ENCODE data around the gene ADGRG6. TPM values are rescaled to one million over a fixed set of nuclear protein-coding genes. Genes with fewer than 3 reads are reported as not detected.
"Not testable (repeated sequence)": the region's sequence is repeated elsewhere in the genome, so short reads cannot be mapped to it uniquely, and the experiment has no call there.

The ADGRG6 gene
- polyA plus RNA-seq, 3 donors = 25.8 to 36.5 (median 28.8) TPM

DNA sequence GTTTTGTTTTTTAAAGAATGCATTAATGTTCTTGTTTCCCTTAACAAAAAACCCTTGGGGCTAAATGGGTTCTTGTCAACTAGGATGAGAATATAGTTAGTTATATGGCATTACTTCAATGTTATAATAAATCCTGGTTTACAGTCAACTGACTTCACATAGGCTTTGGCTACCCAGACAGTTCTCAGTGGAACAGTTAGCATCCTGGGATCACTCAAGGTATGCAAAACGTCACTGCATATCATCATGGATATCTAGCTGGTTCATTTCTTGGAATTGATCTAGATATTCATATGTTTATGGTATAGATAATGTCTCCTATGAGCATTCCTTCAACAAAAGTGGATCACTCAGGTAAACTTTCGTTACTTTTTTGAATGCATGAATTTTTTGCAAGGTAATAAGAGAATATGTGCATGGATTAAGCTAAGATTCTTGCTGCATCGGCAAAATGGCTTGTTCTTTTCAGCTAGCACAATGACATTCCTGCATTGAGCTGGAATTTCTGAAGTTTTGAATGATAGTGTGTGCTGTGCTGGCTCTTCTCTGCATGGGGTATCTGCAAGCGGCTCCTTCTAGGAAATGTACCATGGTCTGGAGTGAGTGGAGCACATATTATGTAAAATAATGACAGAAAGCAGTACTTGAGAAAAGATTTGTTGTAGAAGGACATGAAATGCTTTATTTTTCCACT, 138.9 kb downstream of the ADGRG6 start:
- no peak for DNase-seq

- DNase-seq = no peak
Measured at GRCh38 chr6:142441716-142442115, 139.9 kb downstream of the ADGRG6 start.

DNA sequence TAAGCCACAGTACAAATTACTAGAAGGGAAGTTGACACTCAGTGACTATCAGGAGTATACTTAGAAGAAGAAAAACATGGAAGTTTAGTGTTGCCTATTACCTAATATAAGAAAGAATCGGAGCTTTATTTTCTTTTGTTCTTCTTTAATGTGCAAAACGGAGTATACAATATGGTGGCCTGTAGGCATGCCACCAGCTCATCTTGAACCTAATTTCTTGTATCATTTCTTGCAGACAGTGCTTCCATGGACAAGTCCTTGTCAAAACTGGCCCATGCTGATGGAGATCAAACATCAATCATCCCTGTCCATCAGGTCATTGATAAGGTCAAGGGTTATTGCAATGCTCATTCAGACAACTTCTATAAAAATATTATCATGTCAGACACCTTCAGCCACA, 141.3 kb downstream of the ADGRG6 start:
- no peak for DNase-seq

GRCh38 chr6:142443532-142443931, 141.7 kb downstream of the ADGRG6 start:
- no peak for DNase-seq

DNA sequence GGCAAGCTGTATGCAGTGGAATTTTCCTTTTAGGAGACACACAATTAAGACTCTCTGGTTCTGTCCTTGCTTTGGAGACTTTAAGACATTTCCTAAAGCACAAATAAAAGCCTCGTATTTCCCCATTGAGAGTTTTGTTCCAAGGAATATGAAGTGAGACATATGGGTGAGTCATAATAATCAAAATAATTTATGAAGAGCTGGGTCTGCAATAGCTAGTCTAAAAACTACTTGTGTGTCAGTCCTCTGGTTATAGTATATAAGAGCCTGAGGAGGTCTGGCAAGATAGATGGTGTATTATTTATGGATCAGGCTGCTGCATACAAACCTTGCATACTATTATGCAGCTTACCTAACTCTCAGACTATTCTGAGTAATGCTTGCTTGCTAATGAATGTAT, 142.6 kb downstream of the ADGRG6 start:
- no peak for DNase-seq

GRCh38 chr6:142444881-142445301, 143.1 kb downstream of the ADGRG6 start:
- no peak for DNase-seq

DNA sequence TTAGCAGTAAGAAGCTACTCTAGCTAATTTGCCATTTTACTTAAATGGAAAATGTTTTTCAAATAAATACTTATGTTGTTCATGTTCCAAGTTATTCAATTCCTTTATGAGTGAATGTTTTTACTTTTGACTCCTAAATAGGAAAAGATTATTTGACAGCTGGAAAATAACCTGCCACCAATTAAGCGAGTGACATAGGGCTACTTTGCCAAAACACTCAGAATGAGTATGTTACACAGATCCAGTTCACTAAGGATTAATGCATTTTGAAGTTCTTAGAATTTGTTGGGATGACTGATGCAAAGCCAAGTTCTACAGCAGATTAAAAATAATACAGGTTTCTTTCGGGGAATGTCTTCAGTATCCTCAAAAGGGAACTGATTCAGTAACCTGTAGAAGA, 144.4 kb downstream of the ADGRG6 start:
- DNase-seq = no peak

- DNase-seq = no peak
Measured at GRCh38 chr6:142446576-142446975, 144.8 kb downstream of the ADGRG6 start.

- no peak for DNase-seq
Measured at GRCh38 chr6:142448091-142448729, 146.4 kb downstream of the ADGRG6 start.

DNA sequence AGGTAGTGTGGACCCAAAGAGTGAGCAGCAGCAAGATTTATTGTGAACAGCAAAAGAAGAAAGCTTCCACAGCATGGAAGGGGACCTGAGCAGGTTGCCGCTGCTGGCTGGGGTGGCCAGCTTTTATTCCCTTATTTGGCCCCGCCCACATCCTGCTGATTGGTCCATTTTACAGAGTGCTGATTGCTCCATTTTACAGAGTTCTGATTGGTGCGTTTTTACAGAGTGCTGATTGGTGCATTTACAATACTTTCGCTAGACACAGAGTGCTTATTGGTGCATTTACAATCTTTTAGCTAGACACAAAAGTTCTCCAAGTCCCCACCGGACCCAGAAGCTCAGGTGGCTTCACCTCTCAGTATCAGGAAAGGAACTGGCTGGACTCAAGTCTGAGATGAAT, 149.0 kb downstream of the ADGRG6 start:
- DNase-seq = not testable (repeated sequence)

- no peak for DNase-seq
Measured at GRCh38 chr6:142452993-142453392, 151.2 kb downstream of the ADGRG6 start.

DNA sequence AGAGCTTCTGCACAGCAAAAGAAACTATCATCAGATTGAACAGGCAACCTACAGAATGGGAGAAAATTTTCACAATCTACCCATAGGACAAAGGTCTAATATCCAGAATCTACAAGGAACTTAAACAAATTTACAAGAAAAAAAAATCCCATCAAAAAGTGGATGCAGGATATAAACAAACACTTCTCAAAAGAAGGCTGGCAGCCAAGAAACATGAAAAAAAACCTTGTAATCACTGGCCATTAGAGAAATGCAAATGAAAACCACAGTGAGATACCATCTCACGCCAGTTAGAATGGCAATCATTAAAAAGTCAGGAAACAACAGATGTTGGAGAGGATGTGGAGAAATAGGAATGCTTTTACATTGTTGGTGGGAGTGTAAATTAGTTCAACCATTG, 152.4 kb downstream of the ADGRG6 start:
- not testable (repeated sequence) for DNase-seq

DNA sequence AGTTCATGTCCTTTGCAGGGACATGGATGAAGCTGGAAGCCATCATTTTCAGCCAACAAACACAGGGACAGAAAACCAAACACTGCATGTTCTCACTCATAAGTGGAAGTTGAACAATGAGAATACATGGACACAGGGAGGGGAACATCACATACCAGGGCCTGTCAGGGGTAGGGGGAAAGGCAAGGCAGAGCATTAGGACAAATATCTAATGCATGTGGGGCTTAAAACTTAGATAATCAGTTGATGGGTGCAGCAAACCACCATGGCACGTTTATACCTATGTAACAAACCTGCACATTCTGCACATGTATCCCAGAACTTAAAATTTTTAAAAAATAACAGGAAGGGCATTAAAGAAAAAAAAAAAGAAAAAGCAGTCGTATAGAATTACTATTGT, 153.0 kb downstream of the ADGRG6 start:
- not testable (repeated sequence) for DNase-seq

DNA sequence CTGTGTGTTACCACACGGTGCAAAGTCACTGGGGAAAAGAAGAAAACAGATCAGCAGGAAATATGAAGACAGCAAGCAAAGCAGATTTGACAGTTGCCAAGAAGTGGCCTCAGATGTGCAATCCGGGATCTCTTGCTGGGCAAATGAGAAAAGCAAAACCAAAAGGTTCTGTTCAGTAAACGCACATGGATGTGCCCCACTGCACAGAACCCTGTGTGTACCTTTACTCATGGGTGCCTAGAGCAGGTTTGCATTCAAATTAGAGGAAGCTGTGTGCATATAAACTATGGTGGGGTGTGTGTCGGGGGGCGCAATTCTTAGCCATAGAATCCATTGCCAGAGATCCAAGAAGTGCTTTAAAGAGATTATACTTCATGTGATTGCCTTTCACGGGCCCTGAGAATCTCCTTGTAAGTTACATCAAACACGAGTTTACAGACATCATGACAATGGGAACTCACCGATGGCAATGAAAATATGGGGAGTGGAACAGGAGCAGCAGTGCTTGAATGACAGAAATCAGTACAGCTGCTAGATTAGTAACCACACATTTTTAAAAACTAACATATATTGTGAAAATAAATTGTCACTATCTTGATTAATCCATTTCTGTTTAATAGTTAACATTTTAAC, 154.3 kb downstream of the ADGRG6 start:
- no peak for DNase-seq

DNA sequence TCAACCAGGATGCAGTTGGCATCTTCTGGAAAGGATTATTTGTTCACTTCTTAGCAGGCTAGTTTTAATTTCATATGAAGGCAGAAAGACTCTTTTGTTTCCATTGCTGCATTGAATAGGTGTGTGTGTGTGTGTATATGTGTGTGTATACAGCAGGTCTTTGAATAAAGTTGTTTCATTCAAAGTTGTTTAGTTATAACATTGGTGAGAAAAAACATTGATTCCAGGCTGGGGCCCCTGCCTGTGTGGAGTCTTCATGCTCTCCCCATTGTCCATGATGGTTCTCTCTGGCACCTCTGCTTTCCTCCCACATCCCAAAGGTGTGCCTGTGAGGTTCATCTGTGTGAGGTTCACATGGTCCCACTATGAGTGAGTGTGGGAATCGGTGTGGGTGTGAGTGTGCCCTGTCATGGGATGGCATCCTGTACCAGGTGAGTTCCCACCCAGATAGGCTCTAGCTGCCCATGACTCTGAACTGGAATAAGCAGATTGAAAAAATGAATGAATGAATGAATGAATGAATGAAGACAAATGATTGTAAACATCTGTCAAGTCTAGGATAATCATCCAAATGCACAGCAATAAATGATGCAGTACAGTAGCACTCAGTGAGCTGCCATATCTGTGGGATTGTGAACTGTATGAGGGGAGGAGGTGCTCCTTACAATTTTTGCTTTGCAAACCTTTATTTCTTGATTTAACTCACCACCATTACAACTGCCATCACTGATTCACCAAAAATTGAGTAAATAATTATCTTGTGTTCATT, 156.0 kb downstream of the ADGRG6 start:
- no peak for DNase-seq

GRCh38 chr6:142458836-142459235, 157.0 kb downstream of the ADGRG6 start:
- no peak for DNase-seq

DNA sequence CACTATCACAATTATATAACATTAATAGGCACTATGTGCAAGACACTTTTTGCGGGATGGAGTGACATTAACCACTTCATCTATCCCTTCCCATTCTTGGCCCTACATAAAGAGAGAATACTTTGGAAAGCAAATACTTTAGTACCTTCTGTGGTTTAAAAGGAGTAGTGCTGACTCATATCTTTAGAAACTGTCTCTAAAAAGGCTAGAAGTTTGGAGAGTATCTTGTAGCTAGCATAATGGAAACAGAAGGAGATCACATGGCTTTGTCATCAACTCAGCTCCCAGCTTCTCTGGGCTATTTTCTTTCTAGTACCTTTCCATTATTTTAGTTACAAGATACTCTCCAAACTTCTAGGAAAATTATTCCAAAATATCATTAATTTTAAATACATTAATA, 157.5 kb downstream of the ADGRG6 start:
- DNase-seq = no peak

DNA sequence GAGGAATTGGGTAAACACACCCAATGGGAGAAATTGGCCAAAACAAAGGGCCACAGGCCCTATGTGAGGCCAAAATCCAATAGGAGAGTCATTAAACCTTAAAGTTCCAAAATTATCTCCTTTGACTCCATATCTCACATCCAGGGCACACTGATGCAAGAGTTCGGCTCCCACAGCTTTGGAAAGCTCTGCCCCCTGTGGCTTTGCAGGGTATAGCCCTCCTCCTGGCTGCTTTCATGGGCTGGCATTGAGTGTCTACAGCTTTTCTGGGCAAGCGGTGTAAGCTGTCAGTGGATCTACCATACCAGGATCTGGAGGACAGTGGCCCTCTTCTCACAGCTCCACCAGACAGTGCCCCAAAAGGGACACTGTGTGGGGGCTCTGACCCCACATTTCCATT, 160.5 kb downstream of the ADGRG6 start:
- DNase-seq = no peak

DNA sequence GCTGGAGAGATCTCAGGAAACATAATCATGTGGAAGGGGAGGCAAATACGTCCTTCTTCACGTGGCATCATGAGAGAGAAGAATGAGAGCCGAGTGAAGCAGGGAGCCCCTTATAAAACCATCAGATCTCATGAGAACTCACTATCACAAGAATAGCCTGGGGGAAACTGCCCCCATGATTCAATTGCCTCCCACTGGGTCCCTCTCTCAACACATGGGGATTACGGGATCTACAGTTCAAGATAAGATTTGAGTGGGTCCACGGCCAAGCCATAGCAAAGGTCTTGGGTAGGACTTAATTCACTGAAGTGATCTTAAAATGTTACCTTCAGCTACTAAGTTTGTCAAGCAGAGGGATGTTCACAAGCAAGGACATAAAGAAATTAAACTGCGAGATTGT, 162.2 kb downstream of the ADGRG6 start:
- no peak for DNase-seq

DNA sequence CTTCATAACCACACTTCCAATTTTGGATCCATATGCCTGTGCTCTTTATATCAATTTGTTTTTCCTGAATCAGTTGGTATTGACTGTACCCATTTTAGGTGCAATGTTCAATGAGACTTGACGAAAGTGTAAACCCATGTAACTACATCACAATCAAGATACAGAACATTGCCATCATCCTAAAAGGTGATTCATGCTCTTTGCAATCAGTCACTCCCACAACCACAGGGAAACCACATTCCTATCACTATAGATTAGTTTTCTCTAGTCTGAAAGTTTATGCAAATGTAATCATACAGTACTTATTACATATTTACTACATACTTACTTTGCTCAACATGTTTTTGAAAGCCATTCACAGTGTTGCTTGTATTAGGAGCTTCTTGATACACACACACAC, 167.4 kb downstream of the ADGRG6 start:
- DNase-seq = no peak

GRCh38 chr6:142470421-142470820, 168.6 kb downstream of the ADGRG6 start:
- no peak for DNase-seq

DNA sequence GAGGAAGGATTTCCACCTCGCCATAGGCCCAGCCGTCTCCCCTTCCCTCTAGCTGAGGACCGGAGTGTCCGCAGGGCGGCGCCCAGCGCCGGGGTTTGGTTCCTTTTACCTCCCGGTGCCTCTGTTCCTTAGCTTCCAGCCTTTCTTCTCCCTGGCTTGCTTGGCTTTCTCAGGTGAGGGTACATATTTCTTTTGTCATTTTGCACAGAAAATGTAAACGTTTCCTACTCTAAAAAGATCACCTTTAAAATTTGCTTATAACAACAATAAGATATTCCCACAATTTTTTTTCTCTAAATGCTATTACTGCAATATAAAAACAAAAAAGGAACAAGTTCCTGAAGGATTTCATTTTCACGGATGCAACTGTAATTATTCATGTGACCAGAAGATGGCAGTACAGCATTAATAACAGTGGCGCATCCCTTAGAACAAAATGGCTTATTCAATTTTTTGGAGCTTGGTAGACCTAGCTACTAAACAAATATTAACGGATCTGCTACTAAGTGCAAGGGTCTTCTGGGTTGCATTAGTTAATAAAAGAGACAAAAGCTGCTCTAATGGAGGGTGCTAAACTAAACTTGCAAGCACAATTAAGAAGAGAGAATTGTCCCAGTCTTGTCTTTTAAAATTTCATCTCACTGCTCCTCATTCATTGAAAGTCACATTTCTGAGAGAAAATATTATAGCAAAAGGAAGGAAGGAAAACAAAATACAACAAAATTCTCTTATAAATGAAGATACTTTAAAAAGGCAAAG, 172.9 kb downstream of the ADGRG6 start:
- peak; percentile 44 for DNase-seq
